Caki2 (cell line): ENCODE measurements around the gene PDCD4. TPM values are rescaled to one million over a fixed set of nuclear protein-coding genes. Genes with fewer than 3 reads are reported as not detected.
A peak's percentile ranks its signal among the peaks of the same experiment; 100 is the strongest.

Experiments
- DNase-seq: peaks from one replicate; pipeline ENCODE4 v3.0.0-alpha.2; 2015; ENCODE audit warnings: low read depth
- in situ Hi-C: cut with HindIII; loops from 2 replicates; pipeline ENCODE4 v1.10.0; 2016; ENCODE audit warnings: low sequenced_read_pairs, low pct_unique_long_range_greater_than_20kb, mixed read lengths
- total RNA-seq: library from RNA; depleted of rRNA; stranded (reverse); fragments of >200 nt; shearing (Covaris generic); gene quantifications from 2 replicates; pipeline ENCODE4 v1.2.3, GENCODE V29; 2014; ENCODE audit warnings: low replicate concordance; rRNA removed

The PDCD4 gene
- 9.4 and 21.7 TPM in 2 replicates for total RNA-seq

- in situ Hi-C loops = no loop called here
Observed at GRCh38 chr10:110871298-110872084, at the start of gene PDCD4. Gene PDCD4, plus strand, starts transcription at chr10:110871928. Its CDS starts 4,100 bp downstream, at chr10:110876028.

GRCh38 chr10:110822035-110822711 is 49.6 kb upstream of the PDCD4 start:
- in situ Hi-C loops = no loop called here
- DNase-seq = no peak

More at GRCh38 chr10:110871298-110872084, at the start of gene PDCD4:
- DNase-seq = peak; percentile 99

GRCh38 chr10:110822712-110823311 is 48.9 kb upstream of the PDCD4 start:
- in situ Hi-C loops = no loop called here
- DNase-seq = no peak

- in situ Hi-C loops = no loop called here
- DNase-seq = no peak
Observed at GRCh38 chr10:110824152-110824441, 47.6 kb upstream of the PDCD4 start.

GRCh38 chr10:110824660-110825059 is 47.1 kb upstream of the PDCD4 start:
- DNase-seq = no peak
- in situ Hi-C loops = no loop called here

- in situ Hi-C loops = no loop called here
Observed at GRCh38 chr10:110825508-110825907, 46.2 kb upstream of the PDCD4 start.

GRCh38 chr10:110827410-110827809 is 44.3 kb upstream of the PDCD4 start:
- in situ Hi-C loops = no loop called here
- no peak for DNase-seq

More at GRCh38 chr10:110825508-110825907, 46.2 kb upstream of the PDCD4 start:
- DNase-seq = no peak

GRCh38 chr10:110827875-110828274 is 43.9 kb upstream of the PDCD4 start:
- in situ Hi-C loops = no loop called here
- no peak for DNase-seq

- no peak for DNase-seq
- in situ Hi-C loops = no loop called here
Observed at GRCh38 chr10:110828525-110828924, 43.2 kb upstream of the PDCD4 start.

- DNase-seq = no peak
- in situ Hi-C loops = no loop called here
Observed at GRCh38 chr10:110829721-110830410, 41.9 kb upstream of the PDCD4 start.

- DNase-seq = no peak
- in situ Hi-C loops = no loop called here
Observed at GRCh38 chr10:110833234-110833940, 38.3 kb upstream of the PDCD4 start.

- DNase-seq = no peak
- in situ Hi-C loops = no loop called here
Observed at GRCh38 chr10:110833941-110834628, 37.6 kb upstream of the PDCD4 start.

- DNase-seq = no peak
- in situ Hi-C loops = no loop called here
Observed at GRCh38 chr10:110834629-110835301, 37.0 kb upstream of the PDCD4 start.

GRCh38 chr10:110835841-110836240 is 35.9 kb upstream of the PDCD4 start:
- in situ Hi-C loops = no loop called here
- DNase-seq = no peak

- DNase-seq = no peak
- in situ Hi-C loops = no loop called here
Observed at GRCh38 chr10:110836706-110837105, 35.0 kb upstream of the PDCD4 start.

GRCh38 chr10:110837418-110838171 is 34.1 kb upstream of the PDCD4 start:
- in situ Hi-C loops = no loop called here
- no peak for DNase-seq
